Eye (tissue), 1 donor: ENCODE data around the gene GPR3.
A peak's percentile ranks its signal among the peaks of the same experiment; 100 is the strongest.

ENCODE experiments used
- DNase-seq: peaks from one replicate; pipeline ENCODE4 v3.0.0-alpha.2; 2015

The GPR3 gene

GRCh38 chr1:27358928-27359313 lies 33.5 kb upstream of the GPR3 start:
- no peak for DNase-seq

DNA sequence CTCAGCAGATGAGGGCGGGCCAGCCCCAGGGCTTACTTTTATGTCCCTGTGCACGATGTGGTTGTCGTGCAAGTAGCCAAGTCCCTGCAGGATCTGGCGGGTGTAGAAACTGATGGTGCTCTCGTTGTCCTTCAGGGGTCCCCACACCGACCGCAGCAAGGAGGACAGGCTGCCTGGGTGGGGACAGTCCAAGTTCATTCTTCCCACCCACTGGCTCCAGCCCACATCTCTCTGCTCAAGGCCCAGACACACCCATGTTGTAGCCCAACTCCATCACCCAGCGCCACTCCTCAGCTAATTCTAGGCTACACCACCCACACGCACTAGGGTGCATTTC lies 32.6 kb upstream of the GPR3 start:
- DNase-seq: no peak

DNA sequence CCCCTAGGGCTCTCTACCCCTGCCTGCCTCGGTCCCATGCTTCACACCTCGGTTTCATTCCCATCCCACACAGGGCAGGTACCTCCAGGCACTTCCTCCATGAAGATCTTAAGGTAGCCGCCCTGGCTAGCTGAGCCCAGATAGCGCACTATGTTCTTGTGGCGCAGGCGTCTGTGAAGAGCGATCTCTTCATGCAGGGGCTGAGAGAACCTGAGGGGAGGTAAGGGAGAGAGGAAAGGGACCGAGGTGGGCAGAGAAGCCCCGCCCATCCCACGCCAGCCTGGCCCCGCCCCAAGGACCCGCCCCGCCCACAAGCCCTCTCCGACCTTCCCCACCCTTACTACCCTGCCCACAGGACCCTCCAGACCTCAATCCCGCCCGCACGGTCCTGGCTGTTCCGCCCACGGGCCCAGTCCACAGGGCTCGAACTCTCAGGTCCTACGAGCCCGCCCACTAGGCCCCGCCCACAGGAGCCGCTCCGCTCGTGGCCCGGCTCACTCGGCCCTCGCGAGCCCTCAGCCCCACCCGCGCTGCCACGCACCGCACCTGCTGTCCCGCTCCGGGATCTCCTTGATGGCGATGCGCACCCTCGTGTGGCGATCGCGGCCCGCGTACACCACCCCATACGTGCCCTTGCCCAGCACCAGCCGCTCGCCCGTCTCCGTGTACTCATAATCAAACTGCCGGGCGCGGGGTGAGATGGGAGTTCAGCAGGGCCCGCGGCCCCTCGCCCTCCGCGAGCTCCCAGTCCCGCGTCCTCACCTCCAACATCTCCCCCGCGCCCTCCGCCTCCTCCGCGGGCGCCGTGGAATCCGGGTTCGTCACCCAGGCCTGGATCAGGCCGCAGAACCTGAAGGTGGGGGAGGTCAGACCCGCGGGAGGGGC lies 32.0 kb upstream of the GPR3 start:
- DNase-seq: peak; percentile 78

GRCh38 chr1:27361044-27361402 lies 31.4 kb upstream of the GPR3 start:
- no peak for DNase-seq

- DNase-seq: no peak
These were observed 30.9 kb upstream of the GPR3 start for GRCh38 chr1:27361553-27361952.

- DNase-seq: no peak
These were observed 28.4 kb upstream of the GPR3 start for GRCh38 chr1:27363766-27364695.

GRCh38 chr1:27364696-27365371 lies 27.6 kb upstream of the GPR3 start:
- no peak for DNase-seq

DNA sequence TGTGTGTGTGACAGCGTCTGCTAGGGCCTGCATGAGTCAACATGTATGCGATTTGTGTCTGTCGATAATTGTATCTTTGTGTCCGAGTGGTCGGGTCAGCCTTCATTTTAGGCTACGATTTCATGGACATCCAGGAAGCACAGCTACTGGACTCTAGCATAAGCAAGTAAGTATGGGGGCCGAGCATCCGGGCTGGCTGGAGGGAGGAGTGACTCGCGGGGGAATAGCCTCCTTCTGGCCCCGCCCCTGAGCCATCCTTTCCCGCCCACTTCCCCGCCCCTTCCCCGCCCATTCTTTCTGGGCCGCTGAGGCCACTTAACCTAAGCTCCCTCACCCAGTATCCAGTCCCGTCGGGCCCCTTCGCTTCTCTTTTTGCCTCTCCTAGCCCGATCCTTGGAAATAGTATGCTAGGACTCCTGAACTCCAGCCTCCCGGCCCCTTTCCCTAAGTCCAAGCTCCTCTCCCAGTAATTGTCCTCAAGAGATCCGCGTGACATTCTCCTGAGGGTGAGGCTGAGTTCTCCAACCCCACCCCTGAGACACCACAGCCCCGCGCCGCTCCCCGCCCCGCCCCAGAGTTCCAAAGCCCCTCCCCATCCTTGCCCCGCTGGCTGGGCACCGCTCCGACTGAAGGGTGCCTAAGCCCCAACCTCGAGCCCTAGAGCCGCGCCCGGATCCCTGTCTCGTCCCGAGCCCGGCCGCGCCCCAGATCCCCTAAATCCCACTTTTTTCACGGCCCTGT lies 26.9 kb upstream of the GPR3 start:
- peak; percentile 95 for DNase-seq

DNA sequence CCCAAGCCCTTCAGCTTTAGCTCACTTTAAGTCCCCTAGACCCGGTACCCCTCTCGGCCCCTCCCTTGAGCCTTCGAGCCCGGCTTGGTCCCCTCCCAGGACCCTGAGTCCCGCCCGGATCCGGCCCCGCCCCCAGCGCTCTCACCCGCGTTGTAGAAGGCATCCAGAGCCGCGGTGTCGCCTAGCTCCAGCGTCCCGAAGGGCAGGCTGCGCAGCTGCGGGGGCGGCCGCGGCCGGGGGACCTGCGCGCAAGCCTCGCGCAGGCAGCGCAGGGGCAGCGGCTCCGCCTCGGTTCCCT lies 26.4 kb upstream of the GPR3 start:
- DNase-seq: peak; percentile 88

DNA sequence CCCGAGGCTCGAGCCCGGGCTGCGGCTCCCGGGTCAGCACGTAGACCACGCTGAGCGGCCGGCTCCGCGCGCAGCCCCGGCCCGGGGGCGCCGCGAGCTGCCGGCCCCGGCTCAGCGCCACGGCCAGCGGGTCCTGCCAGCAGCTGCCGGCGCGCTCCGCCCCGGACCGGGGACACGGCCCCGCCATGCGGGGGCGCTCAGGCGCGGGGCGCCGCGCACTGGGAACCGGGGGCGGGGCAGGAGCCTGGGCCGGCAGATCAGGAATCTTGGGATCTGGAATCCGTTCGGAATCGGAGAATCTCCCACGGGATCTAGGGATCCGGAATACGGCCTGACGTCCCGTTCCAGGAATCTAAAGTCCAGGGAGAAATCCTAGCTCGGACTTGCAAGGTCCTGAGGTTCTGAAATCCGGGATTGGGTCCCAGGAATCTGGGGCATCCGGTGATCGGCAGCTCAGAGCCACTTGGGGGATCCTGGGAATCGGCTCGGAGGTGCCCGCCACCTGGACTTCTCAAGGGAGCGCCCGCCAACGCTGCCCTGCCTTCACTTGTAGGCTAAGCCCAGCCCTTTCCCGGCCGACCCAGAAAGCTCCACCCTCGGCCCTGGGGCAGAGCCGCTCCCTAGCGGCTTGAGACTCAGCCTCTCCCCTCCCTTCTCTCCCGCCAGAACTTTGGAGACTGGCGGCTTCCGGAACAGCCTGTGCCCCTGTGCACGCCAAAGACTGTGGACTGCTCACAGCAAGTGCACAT lies 25.8 kb upstream of the GPR3 start, which contains the start of gene MAP3K6:
TSS of gene MAP3K6 (minus strand) at position 551 of the 749 bp plus-strand sequence. CDS start at position 187, 364 bp downstream.
- DNase-seq: peak; percentile 83

DNA sequence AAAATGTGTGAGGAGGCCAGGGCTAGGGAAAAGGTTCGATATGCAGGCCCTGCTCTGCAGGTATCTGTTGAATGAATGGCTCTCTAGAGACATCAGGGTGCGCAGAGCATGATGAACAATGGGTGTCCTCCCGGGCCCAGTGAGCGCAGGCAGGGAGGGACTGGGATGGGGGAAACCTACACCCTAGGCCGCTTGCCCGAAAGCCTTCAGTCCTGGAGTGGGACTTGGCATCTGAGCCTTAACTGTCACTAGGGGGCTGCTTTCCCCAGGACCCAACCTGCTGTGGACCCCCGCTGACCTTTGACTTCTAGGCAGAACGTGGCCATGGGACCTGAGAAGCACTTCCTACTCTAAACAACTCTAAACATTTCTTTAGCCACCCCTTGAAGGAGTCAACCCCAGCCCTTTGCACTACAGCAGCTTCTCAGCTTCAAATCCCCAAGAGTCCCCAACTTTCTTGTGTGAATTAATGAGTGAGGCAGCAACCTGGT lies 25.2 kb upstream of the GPR3 start:
- no peak for DNase-seq

DNA sequence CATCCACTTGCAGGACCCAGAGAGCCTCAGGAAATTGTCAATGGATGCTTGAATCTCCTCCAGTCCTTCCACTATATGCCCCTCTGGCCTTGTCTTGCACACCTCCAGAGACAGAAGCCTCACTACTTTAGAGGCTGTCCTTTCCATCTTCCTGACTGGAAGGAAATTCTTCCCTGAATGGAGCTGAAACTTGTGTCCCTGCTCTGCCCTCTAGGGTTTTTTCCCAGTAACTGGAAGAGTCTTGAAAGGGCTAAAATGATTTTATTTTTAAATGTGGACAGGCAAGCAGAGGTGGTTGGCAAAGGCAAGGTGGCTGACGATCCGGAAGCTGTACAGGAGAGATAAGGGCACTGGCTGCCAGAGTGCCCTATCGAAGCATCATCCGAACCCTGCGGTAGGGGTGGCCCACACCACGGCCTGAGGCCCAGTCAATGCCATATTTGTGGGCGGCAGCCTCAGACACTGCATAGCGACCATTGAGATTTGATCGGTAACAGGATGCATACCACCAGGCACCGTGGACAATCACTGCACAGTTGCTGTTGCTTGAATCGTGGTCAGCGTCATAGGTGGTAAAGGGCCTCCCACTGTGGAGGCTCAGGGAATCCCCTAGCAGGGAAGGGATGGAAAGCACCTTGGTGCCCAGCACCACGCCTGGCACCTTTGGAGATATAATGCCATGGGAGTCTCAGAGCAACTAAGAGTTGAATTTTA lies 23.4 kb upstream of the GPR3 start:
- no peak for DNase-seq

GRCh38 chr1:27372022-27372807 lies 20.2 kb upstream of the GPR3 start:
- DNase-seq: no peak

DNA sequence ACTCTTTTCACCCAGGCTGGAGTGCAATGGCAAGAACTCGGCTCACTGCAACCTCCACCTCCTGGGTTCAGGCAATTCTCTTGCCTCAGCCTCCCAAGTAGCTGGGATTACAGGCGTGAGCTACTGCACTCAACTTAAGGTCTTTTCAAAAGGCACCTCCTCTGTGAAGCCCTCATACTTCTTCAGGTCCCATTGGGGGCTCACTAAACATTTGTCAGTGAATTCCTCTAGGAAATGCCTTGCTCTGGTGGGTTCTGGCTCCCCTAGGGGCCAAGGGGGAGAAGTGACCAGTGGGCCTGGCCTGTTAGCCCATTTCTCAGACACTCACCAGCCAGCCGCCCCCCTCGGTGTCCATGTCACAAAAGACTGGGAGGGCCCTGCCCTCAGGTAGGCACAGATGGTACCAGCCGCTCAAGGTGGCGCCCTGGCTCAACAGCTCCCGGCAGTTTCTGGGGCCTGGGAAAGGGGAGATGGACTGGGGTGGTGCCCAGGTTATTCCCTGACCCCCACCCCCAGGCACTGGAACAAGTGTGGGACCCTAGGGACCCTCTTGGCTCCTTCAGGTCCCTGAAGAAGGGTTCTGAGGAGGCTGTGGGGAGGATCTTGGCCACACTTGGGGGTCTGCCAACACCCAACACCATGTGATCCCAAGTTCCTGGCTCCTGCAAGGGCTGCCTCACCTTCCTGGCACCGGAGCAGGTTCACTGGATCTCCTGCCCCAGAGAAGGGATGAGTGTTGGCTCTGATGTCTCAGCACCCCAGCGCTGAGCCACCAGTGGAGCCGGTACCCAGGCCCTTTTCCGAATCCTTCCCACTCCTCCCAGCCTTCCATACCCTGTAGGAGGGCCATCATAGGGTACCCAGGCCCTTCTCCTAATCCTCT lies 19.4 kb upstream of the GPR3 start:
- DNase-seq: no peak

- DNase-seq: no peak
These were observed 17.9 kb upstream of the GPR3 start, which contains the start of gene FCN3 for GRCh38 chr1:27374362-27375086. Gene FCN3, minus strand, starts transcription at chr1:27374824. Its CDS starts 6 bp downstream, at chr1:27374818.

DNA sequence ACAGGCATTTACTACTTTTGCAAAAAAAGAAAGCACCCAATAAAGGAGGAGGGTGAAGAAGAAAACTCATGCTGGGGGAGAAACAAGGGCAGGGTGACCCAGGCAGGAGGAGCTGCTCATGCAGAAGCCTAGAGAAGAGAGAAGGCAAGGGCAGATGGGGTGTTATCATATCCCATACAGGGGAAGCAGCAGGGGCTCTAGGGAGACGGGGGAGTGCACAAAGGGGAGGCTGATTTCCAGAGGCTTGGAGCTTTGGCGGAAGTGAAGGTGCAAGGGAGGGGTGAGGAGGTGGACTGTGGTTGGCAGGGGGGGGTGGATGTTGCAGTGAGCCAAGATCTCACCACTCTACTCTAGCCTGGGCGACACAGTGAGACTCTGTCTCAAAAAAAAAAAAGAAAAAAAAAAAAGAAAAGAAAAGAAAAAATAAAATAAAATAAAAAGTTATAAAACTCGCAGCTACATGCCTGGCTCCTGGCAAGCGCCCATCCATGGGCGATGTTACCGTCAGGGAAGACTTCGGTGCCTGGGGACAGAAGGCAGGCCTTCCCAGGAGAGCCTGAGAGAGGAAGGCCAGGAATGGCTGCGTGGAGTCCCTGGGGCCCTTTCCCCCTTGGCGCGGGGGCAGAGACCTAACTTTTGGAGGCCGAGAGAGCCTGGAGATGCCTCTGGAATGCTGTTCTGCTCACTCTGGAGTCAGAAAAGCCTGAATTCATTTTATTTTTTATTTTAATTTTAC lies 14.5 kb upstream of the GPR3 start:
- no peak for DNase-seq

GRCh38 chr1:27379564-27380122 lies 12.8 kb upstream of the GPR3 start:
- no peak for DNase-seq
